OCI-M2 (cell line): ENCODE data around the gene PITX2.
"Not testable (repeated sequence)": the region's sequence is repeated elsewhere in the genome, so short reads cannot be mapped to it uniquely, and the experiment has no call there.

Experiments used
- DNase-seq: peaks from one replicate; lab custom pipeline; 2025; ENCODE audit not compliant: unreplicated experiment; lab: John Stamatoyannopoulos, UW

Gene PITX2

DNA sequence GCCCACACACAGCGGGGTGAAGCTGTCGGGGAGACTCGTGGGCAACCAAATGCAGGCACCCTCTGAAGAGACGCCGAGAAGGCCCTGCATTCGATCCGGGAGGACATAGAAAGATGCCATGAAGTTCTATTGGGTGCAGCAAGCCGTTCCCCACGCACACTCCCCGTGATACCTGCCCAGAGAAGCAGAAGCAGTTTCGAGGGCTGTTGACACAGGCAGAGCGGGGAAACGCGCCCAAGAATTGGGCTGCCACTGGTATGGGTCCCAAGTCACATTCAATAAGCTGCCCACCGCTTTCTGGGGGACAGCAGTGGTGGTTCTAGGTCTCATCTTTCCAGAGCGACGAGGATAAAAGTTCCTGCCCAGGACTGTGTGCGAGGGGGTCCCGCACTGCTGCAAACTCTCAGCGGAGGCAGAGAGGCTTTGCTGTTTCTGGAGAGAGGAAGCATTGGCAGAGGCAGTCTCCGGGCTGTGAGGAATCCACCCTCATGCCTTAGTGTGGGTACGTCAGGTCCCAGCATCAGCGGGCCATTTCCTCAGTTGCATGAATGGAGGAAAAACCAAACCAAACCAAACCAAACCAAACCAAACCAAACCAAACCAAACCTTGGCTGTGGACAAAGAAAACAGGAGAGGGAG lies 10.1 kb downstream of the PITX2 start:
- DNase-seq, result no peak

DNA sequence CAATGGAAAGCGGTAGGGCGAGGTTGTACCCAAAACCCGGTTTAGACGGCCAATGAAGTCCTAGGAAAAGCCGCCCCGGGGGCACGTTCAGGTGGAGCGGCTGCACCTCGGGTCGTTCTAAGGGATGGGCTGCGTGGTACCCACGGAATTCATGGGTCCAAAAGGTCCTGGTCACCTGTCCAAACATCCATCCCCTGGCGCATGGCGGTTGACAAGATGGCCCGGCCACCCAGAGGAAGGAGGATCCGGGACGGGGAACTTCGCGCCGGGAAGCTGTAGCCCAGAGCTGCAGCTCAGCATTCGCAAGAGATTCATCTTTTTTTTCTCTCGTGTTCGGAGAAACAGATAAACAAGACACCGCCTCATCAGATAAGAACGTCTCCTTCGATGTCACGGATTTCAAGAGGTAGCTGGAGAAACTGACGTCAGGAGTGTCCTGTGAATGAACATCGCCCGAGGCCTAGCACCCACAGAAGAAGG lies 10.9 kb downstream of the PITX2 start:
- no peak for DNase-seq

DNA sequence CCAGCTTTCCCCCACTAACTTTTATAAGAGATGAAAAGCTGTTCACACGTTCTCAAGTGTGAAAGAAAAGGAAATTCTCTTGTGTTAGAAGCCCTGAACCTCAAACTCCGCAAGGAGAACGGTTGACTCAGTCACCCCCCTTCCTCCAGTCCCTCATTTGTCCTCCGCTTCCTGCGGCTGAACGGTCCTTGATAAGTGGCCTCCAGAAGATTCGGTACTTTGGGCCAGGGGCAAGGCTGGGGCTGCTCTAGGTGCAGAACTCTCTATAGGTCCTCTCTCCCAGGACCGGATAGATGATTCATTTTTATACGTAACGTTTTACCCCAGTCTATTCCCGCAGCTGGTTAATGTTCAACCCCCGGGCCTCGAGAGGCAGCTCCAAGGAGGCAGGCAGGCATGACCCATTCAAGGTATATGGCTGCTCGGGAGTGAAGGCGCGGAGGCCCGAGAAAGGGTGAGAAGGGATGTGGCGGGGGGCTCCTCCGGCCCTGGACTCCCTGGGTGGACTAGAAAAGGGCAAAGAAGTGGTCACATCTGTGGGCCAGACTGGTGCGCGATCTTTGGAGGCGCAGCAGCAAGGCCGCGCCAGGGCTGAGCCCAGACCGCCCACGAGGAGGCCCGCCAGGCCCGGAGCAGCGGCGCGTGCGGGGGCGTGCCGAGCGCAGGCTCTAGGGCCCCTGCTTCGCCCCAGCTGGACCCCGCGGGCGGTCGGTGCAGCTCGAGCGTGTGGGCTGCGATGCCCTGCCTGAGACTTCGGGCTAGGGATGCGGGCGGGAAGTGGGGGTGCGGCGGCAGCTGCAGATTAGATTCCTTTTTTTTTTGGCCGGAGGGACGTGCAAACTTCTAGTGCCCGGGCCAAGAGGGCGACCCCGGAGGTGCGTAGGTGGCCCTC lies 11.7 kb downstream of the PITX2 start:
- no peak for DNase-seq

DNA sequence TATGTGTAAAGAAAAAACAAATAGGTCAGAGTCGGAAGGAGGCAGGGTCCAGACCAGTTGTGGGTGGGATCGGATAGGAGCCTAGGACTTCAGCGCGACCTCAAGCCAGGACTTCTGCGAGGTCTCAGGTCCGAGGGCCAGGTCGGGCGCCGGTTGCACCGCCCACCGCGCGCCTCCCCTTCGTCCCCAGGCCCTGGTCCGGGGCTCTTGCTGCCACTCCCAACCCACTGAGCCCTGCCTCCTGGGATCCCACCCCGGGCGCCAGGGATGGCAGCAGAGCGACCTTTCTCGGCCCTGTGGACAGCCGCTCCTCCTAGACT lies 12.3 kb downstream of the PITX2 start:
- no peak for DNase-seq

DNA sequence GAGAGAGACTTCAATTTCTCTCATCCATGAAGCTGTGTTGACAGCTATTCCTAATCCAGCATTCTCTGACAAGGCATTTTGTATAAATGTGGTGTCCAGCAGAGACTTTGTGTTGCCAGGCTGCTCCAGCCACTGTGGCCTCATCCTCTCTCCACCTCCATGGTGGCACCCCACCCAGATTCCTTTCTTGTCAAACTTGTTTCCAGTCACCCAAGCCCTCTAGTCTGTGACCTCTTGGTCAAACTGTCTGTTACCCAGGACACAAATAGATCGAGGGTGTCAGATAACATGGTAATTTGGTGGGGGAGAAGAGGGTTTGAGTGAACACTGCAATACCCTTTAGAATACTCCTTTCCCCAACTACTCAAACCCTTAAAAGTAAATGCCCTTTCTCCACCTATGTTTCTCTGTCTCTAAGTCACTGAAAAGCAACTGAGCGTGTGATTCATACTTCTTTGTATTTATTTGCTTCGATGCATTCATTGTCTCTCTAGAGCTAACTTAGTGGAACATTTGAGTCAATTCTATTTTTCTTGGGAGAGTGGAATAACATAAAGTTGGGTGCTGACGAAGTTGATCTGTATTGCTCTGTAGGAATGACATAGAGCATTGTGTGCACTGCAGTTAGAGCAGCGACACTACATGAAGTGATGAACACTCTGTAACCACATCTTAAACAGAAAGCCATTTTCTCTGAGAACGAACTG lies 13.7 kb downstream of the PITX2 start:
- DNase-seq, result no peak

DNA sequence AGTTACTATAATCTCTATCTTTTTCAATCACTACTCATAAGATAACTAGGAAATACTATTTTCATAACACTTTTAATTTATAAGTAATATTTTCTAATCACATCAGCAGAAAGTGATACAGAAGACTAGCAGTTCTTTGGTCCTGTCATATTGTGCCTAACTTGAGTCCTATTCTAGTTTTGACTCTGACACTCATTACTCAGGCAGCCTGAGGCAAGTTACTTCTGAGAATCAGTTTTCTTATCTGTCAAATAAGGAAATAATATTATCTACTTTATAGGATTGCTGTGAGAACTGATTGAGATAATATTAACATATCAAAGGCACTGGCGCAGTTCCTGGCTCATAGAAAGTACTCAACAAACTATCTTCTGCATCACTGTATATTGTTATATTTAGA lies 17.8 kb downstream of the PITX2 start:
- DNase-seq, result no peak

DNA sequence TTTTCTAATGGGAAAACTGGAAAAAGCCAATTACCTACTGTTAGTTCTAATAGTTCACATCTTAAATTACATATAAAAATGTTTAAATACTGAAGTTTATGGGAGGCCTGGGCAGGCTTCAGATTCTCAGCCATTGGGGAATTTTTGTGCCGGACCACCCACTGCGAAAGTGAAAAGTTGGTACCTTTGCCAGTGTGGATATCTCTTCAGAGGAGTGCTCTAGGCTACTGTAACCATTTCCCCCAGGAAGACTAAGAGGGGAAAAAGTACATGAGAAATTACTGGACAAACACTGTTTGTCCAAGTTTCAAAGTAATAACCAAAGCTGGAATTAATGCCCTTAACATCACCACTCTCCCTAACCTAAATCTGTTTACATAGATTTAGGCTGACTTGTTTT lies 20.8 kb downstream of the PITX2 start:
- no peak for DNase-seq

DNA sequence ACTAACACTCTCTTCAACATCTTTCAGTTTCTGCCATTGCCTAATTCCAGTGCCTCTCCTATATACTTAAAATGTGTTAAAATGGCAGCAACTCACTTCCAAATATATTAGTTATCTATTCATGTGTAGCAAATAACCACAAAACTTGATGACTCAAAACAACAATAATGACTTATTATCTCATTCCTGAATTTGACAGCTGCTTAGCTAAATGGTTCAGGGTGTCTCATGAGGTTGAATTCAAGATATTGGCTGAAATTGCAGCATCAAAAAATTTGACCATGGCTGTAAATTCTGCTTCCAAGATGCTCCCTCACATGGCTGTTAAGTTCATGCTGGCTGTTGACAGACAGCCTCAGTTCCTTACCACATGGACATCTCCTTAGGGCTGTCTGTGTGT lies 25.3 kb downstream of the PITX2 start:
- DNase-seq, result no peak

DNA sequence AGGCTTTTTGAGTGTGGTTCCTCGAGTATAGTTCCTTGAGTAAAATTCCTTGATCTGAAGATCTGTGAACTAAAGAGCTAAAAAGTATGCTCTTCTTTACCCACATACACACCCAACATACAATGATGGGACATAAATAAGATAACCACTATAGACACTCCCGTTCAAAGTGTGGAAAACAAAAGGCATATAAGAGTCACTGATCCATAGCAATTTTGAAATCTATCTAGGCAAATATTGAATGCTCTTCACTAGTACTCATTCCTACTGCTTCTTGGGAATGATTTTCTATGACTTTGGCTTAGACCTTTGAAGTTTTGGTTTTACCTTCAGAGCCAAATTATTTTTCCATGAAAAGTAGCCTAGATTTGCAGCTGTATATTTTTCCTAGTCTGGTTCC lies 26.4 kb downstream of the PITX2 start:
- no peak for DNase-seq

DNA sequence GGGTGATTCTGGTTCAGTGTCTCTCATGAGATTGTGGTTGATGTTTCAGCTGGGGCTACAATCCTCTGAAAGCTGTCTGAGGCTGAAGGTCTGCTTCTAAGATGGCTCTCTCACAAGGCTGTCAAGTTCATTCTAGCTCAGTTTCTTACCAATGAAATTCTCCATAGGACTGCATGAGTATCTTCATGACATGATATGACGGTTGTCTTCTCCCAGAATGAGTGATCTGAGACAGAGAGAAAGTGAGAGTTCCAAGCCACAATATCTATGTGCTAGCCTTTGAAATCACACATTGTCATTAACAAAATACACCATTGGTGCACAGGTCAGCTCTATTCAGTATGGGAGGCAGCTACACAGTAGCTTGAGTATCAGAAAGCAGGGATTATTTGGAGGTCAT lies 27.3 kb downstream of the PITX2 start:
- no peak for DNase-seq

DNA sequence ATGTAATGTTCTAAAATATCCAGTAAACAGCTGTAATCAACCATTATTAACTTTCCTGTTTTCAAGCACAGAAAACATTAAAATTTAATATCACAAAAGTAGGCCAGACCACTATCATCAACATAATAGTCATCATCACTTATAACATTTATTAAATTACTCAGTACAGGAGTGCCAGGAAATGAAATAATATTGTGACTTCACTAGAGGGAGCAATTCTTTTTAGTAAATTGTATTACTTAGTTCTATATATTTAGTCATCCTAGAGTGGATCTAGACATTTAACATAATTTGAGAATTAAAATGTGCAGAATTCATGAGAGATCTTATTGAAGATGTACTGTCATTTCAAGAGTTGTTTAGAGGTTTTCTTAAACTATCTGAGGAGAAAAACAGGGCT lies 33.6 kb downstream of the PITX2 start:
- DNase-seq, result no peak

DNA sequence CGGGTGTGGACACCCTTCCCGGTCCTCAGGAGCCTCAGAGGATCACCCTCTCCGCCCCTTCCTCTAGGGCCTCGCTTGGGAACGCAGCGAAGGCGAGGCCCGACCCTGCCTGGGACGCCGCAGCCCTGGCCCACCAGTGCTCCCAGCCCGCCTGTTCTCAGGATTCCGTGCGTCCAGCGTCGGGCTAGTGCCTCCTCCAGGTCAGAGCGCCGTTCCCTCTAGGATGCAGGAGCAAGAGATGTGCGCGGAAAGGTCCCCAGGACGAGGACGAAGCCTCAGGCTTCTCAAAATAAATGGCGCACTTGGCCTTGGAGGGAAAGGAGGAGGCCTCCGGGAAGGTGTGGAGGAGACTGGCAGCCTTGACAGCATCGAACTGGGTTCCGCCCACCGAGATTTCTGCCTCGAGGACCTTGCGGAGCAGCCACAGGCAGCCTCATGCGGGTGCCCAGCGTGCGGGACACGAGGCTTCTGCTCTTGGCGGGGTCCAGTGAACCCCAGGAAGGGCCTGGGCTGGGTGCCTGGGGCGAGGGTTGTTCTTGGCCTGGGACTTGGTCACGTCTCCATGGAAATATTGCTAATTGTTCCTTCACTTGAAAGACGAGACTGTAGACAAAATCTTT lies 35.1 kb downstream of the PITX2 start:
- DNase-seq, result no peak

DNA sequence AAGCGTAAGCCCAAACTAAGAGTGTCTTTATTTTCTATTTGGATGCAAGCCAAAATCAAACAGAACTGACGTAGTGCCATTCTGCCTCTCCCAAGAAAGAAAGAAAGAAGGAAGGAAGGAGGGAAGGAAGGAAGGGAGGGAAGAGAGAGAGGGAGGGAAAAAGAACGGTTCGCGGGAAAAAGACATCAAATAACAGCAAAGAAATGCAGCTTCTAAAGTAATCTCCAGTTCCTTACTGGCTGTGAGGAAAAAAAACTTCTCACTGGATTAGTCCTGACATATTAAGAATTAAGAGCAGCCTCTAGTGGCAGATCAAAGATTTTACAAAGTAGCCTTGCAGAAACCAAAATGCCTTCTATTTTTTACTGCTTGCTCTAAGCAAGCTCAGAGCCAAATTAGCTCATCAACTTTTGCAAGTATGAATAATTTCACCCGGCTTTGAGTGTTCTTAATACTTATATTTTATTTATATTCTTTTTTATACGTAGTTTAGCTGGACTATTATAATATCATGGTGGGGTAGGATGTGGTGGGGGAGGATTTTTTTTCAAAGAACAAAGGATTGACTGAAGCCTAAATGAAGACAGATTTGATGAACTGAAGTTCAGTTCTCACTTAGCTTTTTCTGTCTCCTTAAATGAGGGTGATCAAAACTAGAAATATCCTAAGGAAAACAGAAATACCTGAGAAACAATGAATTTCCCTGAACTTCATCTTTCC lies 36.6 kb downstream of the PITX2 start:
- no peak for DNase-seq

DNA sequence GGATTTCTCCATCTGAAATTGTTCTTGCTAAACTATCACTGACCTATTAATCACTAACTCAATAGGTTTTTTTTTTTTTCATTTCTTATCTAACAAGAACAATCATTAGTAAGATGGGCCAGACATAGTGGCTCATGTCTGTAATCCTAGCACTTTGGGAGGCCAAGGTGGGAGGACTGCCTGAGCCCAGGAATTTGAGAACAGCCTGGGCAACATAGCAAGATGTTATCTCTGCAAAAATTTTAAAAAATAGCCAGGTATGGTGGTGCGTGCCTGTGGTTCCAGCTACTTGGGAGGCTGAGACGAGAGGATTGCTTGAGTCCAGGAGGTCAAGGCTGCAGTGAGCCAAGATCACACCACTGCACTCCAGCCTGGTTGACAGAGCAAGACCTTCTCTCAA lies 46.2 kb downstream of the PITX2 start:
- not testable (repeated sequence) for DNase-seq
